ENCODE measurements around the gene RCAN1.

RCAN1 gene

GRCh38 chr21:34614628-34615486 is at the start of gene RCAN1:
RCAN1 (minus strand) TSS chr21:34615113; CDS start chr21:34615011, 102 bp downstream.
- DNase-seq: peak; percentile 87

- DNase-seq: no peak
These were observed 46.9 kb upstream of the RCAN1 start for GRCh38 chr21:34661848-34662247.

- DNase-seq: no peak
These were observed 38.6 kb upstream of the RCAN1 start for GRCh38 chr21:34653522-34653921.

GRCh38 chr21:34651642-34652041 is 36.7 kb upstream of the RCAN1 start:
- DNase-seq: no peak

GRCh38 chr21:34650861-34651431 is 36.0 kb upstream of the RCAN1 start:
- no peak for DNase-seq

- no peak for DNase-seq
These were observed 34.5 kb upstream of the RCAN1 start for GRCh38 chr21:34649400-34649799.

- no peak for DNase-seq
These were observed 33.9 kb upstream of the RCAN1 start for GRCh38 chr21:34648739-34649297.

- no peak for DNase-seq
These were observed 32.6 kb upstream of the RCAN1 start for GRCh38 chr21:34647555-34647954.

GRCh38 chr21:34644825-34645224 is 29.9 kb upstream of the RCAN1 start:
- no peak for DNase-seq

GRCh38 chr21:34642211-34643075 is 27.5 kb upstream of the RCAN1 start:
- no peak for DNase-seq

GRCh38 chr21:34640858-34641257 is 25.9 kb upstream of the RCAN1 start:
- no peak for DNase-seq

- DNase-seq: no peak
These were observed 25.2 kb upstream of the RCAN1 start for GRCh38 chr21:34639882-34640788.

- DNase-seq: no peak
These were observed 24.3 kb upstream of the RCAN1 start for GRCh38 chr21:34639250-34639649.

GRCh38 chr21:34636961-34637360 is 22.0 kb upstream of the RCAN1 start:
- DNase-seq: no peak

- DNase-seq: no peak
These were observed 20.4 kb upstream of the RCAN1 start for GRCh38 chr21:34635307-34635706.

GRCh38 chr21:34632498-34632897 is 17.6 kb upstream of the RCAN1 start:
- DNase-seq: no peak

- no peak for DNase-seq
These were observed 15.7 kb upstream of the RCAN1 start for GRCh38 chr21:34630536-34631143.

- no peak for DNase-seq
These were observed 11.2 kb upstream of the RCAN1 start for GRCh38 chr21:34626131-34626530.

GRCh38 chr21:34625030-34625593 is 10.2 kb upstream of the RCAN1 start:
- DNase-seq: no peak

- DNase-seq: no peak
These were observed 8.6 kb upstream of the RCAN1 start for GRCh38 chr21:34623516-34623915.

Measured in cortex of kidney (tissue), 1 donor.